SKM-1 treated with dmso at 0.1 percent for 144 hours (cell line): ENCODE data around the gene CNBP.
A peak's percentile ranks its signal among the peaks of the same experiment; 100 is the strongest.
"Not testable (repeated sequence)": the region's sequence is repeated elsewhere in the genome, so short reads cannot be mapped to it uniquely, and the experiment has no call there.

ENCODE experiments used
- DNase-seq: peaks from one replicate; lab custom pipeline; 2025; ENCODE audit not compliant: unreplicated experiment; lab: John Stamatoyannopoulos, UW

The CNBP gene

DNA sequence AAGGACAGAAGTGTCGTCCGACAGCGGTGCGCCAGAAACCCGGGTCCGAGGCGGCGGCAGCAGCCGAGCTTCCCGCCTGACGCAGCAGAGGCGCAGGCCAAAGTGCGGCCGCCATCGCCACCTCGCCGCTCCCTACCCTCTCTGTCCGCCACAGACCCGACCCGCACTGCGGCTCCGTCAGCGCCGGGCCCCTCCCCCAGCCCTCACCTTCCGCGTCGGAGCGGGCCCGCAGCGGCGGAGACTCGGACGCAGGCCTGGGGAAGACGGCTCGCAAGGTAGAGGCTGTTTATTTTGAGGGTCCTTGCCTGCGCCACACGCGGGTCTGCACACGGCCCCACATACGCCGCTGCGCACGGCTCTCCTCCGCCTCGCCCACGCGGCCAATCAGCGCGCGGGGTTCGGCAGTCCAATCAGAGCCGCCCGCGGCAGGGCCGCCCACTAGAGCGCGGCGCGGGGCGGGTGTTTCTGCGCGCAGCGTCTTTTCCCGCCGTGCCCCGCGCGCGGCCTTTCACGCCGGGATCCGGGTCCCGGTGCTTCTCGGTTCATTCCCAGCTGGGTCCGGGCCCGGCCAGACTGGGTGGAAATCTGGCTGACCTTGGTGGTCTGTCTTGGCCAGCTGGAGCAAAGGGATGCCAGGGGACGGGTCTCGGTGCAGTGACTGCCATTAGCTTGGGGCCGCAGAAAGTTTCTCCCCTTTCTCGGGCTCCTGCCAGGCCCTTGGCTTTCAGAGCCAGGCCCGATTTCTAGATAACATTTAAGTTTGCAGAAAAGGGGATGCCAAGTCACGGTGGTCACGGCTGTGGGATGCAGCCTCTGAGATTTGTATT, at the start of gene CNBP:
Gene CNBP (minus strand): TSS at position 328 of the 827 bp plus-strand sequence. CDS start 12,139 bp downstream, outside the sequence.
- DNase-seq = peak; percentile 92

GRCh38 chr3:129231331-129232119, 47.8 kb upstream of the CNBP start:
- no peak for DNase-seq

- peak; percentile 69 for DNase-seq
Measured at GRCh38 chr3:129230311-129231019, 46.8 kb upstream of the CNBP start.

- no peak for DNase-seq
Measured at GRCh38 chr3:129228891-129229585, 45.3 kb upstream of the CNBP start.

DNA sequence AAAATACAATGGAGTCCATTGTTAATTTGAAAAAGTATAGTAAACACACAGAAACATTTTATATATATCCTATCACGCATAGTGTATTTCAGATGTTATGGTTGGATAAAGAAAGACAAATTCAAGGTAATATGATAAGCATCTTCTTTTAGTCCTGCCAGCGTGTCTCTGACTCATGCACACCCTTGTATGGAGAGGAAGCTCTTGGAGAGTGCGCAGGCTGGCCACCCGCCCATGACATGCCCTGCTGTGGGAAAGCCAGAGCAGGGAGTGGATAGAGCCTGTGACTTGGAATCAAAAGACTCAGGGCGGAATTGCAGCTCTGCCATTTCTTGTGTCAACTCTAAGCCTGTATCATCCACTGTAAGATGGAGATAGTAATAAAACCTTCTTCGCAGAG, 42.7 kb upstream of the CNBP start:
- no peak for DNase-seq

- peak; percentile 78 for DNase-seq
Measured at GRCh38 chr3:129224984-129225393, 41.3 kb upstream of the CNBP start.

- DNase-seq = not testable (repeated sequence)
Measured at GRCh38 chr3:129224387-129224786, 40.7 kb upstream of the CNBP start.

DNA sequence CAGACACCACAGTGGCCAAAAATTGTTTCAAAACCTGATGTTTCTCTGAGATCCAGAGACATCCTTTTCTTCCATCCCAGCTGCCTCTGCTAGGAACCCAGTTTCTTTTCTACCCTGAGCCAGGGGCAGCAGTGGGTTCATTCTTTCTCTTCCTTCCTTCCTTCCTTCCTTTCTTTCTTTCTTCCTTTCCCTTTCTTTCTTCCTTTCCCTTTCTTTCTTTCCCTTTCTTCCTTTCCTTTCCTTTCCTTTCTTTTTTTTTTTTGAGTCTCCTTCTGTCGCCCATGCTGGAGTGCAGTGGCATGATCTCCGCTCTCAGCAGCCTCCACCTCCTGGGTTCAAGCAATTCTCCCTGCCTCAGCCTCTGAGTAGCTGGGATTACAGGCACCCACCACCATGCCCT, 35.0 kb upstream of the CNBP start:
- no peak for DNase-seq

GRCh38 chr3:129213238-129213637, 29.5 kb upstream of the CNBP start:
- no peak for DNase-seq

- DNase-seq = no peak
Measured at GRCh38 chr3:129211772-129212171, 28.1 kb upstream of the CNBP start.

GRCh38 chr3:129211345-129211744, 27.6 kb upstream of the CNBP start:
- no peak for DNase-seq

- no peak for DNase-seq
Measured at GRCh38 chr3:129207479-129207878, 23.8 kb upstream of the CNBP start.

DNA sequence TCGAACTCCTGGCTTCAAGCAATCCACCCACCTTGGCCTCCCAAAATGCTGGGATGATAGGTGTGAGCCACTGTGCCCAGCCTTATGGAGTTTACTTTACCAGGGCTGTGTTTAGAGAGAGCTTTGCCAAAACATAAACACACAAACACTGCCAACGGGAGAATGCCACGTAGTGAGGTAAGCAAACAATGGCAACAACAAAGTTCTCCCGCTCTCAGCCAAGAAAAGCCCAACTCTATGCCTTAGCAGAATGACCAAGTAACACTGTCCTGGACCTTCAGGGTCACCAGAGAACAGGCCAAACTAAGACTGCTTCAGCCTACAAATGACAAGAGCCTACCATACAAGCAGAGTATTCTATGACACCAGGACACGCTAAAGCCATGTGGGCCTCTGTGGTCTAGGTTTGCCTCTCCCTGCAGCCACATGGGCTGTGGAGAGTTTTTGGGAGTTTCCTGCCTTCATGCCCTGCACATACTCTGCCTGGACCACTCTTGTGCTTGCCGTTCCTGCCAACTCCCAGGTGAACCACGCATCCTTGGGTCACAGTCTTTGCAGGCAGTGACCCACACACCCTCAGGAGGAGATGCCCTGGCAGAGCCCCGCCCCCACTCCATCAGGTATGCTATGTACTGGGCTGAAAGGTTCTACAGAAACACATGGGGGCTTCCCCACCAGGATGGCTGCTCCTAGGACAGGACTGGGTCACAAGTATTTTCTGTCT, 21.6 kb upstream of the CNBP start:
- DNase-seq = no peak

GRCh38 chr3:129204473-129204872, 20.8 kb upstream of the CNBP start:
- no peak for DNase-seq

DNA sequence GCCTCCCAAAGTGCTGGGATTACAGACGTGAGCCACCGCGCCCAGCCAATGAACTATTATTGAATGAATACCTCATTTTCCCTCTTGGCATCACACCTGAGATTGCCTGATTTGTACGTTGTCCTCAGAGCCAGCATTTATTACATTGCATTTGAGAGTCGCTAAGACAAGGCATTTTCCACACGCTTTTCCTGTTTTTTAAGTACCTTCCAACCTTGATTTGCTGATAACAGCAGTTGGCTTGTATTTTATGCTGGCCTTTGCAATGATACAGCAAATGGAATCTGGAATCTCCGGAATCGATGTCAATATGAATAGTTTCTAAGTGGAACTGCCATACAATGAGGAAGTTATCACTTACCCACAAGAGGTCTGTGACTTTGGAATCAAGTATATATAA, 15.7 kb upstream of the CNBP start:
- DNase-seq = no peak

DNA sequence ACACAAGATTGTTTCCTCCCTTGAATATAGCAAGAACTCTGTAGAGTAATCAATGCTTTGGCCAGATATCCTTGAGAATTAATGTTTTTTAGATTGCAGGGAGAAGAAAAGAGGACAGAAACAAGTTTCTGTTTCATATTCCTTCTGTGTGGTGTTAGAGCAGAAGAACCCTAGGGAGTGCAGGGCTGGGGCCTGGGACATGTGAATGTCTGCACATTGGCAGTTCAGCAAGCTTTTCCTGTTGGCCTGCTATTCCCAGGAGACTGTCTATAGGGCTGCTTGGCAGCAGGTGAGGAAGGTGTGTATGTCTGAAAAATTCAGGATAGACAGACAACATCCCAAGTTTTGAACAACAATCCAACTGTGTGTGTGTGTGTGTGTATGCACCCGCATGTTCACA, 13.6 kb upstream of the CNBP start:
- DNase-seq = no peak

GRCh38 chr3:129196601-129197000, 12.9 kb upstream of the CNBP start:
- DNase-seq = no peak

GRCh38 chr3:129195731-129196256, 12.1 kb upstream of the CNBP start:
- no peak for DNase-seq

- not testable (repeated sequence) for DNase-seq
Measured at GRCh38 chr3:129189793-129190192, 6.1 kb upstream of the CNBP start.

GRCh38 chr3:129187857-129188256, 4.2 kb upstream of the CNBP start:
- no peak for DNase-seq
